ENCODE measurements around the gene MACROD2.

Gene MACROD2

GRCh38 chr20:14724036-14724435, 728.7 kb downstream of the MACROD2 start:
- no peak for DNase-seq

- DNase-seq, result no peak
Measured at GRCh38 chr20:14724468-14724867, 729.2 kb downstream of the MACROD2 start.

- no peak for DNase-seq
Measured at GRCh38 chr20:14726591-14726990, 731.3 kb downstream of the MACROD2 start.

GRCh38 chr20:14727485-14728150, 732.3 kb downstream of the MACROD2 start:
- no peak for DNase-seq

GRCh38 chr20:14729390-14729789, 734.1 kb downstream of the MACROD2 start:
- DNase-seq, result no peak

GRCh38 chr20:14732343-14732742, 737.0 kb downstream of the MACROD2 start:
- no peak for DNase-seq

GRCh38 chr20:14732996-14733395, 737.7 kb downstream of the MACROD2 start:
- DNase-seq, result no peak

GRCh38 chr20:14740380-14740779, 745.1 kb downstream of the MACROD2 start:
- DNase-seq, result no peak

- DNase-seq, result no peak
Measured at GRCh38 chr20:14741616-14742015, 746.3 kb downstream of the MACROD2 start.

- no peak for DNase-seq
Measured at GRCh38 chr20:14744723-14745122, 749.4 kb downstream of the MACROD2 start.

GRCh38 chr20:14745830-14746229, 750.5 kb downstream of the MACROD2 start:
- DNase-seq, result no peak

- no peak for DNase-seq
Measured at GRCh38 chr20:14751191-14751590, 755.9 kb downstream of the MACROD2 start.

- no peak for DNase-seq
Measured at GRCh38 chr20:14757728-14758127, 762.4 kb downstream of the MACROD2 start.

- DNase-seq, result no peak
Measured at GRCh38 chr20:14758356-14758755, 763.0 kb downstream of the MACROD2 start.

- DNase-seq, result no peak
Measured at GRCh38 chr20:14759979-14760378, 764.7 kb downstream of the MACROD2 start.

GRCh38 chr20:14761903-14762302, 766.6 kb downstream of the MACROD2 start:
- no peak for DNase-seq

GRCh38 chr20:14764511-14765369, 769.4 kb downstream of the MACROD2 start:
- DNase-seq, result no peak

GRCh38 chr20:14765370-14765701, 770.0 kb downstream of the MACROD2 start:
- no peak for DNase-seq

GRCh38 chr20:14773486-14773885, 778.2 kb downstream of the MACROD2 start:
- DNase-seq, result no peak

GRCh38 chr20:14775778-14776177, 780.5 kb downstream of the MACROD2 start:
- no peak for DNase-seq

GRCh38 chr20:14777591-14777990, 782.3 kb downstream of the MACROD2 start:
- no peak for DNase-seq

- DNase-seq, result no peak
Measured at GRCh38 chr20:14778096-14778495, 782.8 kb downstream of the MACROD2 start.

GRCh38 chr20:14778875-14779274, 783.6 kb downstream of the MACROD2 start:
- DNase-seq, result no peak

GRCh38 chr20:14780508-14780907, 785.2 kb downstream of the MACROD2 start:
- DNase-seq, result no peak

- DNase-seq, result no peak
Measured at GRCh38 chr20:14782731-14783130, 787.4 kb downstream of the MACROD2 start.

Data from Kasumi-1 (cell line).